ENCODE results near the gene ITSN1. TPM values are rescaled to one million over a fixed set of nuclear protein-coding genes. Genes with fewer than 3 reads are reported as not detected.

The ITSN1 gene
- total and polyA plus RNA-seq, 4 donors: 11.2 to 46.0 (median 19.8) TPM

DNA sequence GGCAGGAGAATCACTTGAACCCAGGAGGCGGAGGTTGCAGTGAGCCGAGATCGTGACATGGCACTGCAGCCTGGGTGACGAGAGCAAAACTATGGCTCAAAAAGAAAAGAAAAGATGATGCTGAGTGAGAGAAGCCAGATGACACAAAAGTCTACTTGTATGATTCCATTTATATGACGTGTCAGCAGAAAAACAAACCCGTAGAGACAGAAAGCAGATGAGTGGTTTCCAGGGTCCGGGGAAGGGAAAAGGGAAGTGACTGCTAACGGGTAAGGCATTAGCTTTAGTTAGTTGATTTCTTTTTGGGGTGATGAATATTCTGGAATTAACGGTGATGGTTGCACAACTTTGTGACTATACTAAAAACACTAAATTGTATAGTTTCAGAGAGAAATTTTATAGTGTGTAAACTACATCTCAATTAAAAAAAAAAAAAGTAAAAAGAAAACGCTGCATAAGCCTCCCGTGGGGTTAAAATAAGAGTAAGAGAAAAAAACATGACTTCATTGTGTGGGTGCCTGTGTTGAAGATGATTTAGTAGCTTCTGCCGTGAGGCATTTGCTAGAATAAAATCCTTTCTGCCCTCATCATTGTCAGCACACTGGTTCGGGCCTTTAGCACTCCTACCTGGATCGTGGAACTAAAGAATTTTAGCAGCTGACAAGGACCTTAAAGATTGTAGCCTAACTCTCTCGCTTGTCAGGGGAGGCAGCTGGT lies 298.0 kb downstream of the ITSN1 start:
- 71 to 79% methylated on average over 15 of the region's 15 CpGs for WGBS, 2 donors
- Histone ChIP-seq H3K27ac (ENCODE audit: low read depth in 1 of 2, low read length in 1 of 2) (no peak overlapping the region), H3K4me3 (no peak overlapping the region), H3K36me3 (ENCODE audit: control insufficient read depth in 4 of 4, insufficient read depth in 4 of 4, low read length in 4 of 4) (no peaks in the 10 kb centered on the region), H3K9ac (ENCODE audit: insufficient read depth in 1 of 2, low read length in 2 of 2) (no peak overlapping the region), H3K4me1 (ENCODE audit: control insufficient read depth in 5 of 5, insufficient read depth in 5 of 5, low read length in 5 of 5) (peaks cover 0 to 6% (median 0%) of the 10 kb centered on the region in 5 donors), H3K9me3 (ENCODE audit: control insufficient read depth in 4 of 4, insufficient read depth in 3 of 4, low read length in 3 of 4) (peaks cover 0 to 4% (median 0%) of the 10 kb centered on the region in 4 donors), H3K27me3 (ENCODE audit: control insufficient read depth in 3 of 3, insufficient read depth in 3 of 3, low read length in 2 of 3) (no peaks in the 10 kb centered on the region)
- DNase-seq (no peak), ATAC-seq (ENCODE audit: insufficient read depth, low FRiP score) (no peak)
- TF ChIP-seq CTCF (IDR thresholded peaks at IDR 0.05; ENCODE audit: control extremely low read depth, extremely low read depth): no peak

- Histone ChIP-seq H3K36me3 (ENCODE audit: control insufficient read depth in 4 of 4, insufficient read depth in 4 of 4, low read length in 4 of 4) (no peaks in the 10 kb centered on the region), H3K4me3 (no peak overlapping the region), H3K9me3 (ENCODE audit: control insufficient read depth in 4 of 4, insufficient read depth in 3 of 4, low read length in 3 of 4) (peaks cover 0 to 4% (median 0%) of the 10 kb centered on the region in 4 donors), H3K4me1 (ENCODE audit: control insufficient read depth in 5 of 5, insufficient read depth in 5 of 5, low read length in 5 of 5) (peaks cover 0 to 6% (median 0%) of the 10 kb centered on the region in 5 donors), H3K27me3 (ENCODE audit: control insufficient read depth in 3 of 3, insufficient read depth in 3 of 3, low read length in 2 of 3) (no peaks in the 10 kb centered on the region), H3K9ac (ENCODE audit: insufficient read depth in 1 of 2, low read length in 2 of 2) (no peak overlapping the region), H3K27ac (ENCODE audit: low read depth in 1 of 2, low read length in 1 of 2) (peak overlapping the region in 1 of 2 donors; percentile 68)
- DNase-seq: no peak
- no peak for TF ChIP-seq CTCF (IDR thresholded peaks at IDR 0.05; ENCODE audit: control extremely low read depth, extremely low read depth)
- WGBS, 2 donors: 78 to 87% methylated on average over 5 of the region's 5 CpGs
- no peak for ATAC-seq (ENCODE audit: insufficient read depth, low FRiP score)
These were observed 298.6 kb downstream of the ITSN1 start for GRCh38 chr21:33940881-33941245.

DNA sequence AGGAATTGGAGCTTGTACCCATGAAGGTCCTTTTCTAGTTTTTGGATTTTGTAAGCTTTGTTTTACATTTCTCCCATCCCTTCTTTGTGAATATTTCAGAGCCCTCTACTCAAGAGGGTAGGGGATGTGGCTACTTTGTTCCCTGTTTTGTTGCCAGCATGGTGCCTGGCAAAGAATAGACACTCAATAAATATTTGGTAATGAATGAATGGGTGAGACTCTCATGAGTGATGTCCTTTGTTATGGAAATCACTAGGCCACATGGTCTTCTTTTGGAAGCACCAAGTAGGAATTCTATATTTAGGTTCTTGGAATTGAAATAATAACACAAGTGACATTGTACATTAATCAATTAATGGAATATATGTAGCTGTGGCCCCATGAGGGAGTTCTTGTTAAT lies 300.1 kb downstream of the ITSN1 start:
- no peaks in the 10 kb centered on the region for H3K27me3 ChIP-seq (ENCODE audit: control insufficient read depth in 3 of 3, insufficient read depth in 3 of 3, low read length in 2 of 3)
- TF ChIP-seq CTCF (IDR thresholded peaks at IDR 0.05; ENCODE audit: control extremely low read depth, extremely low read depth): no peak
- H3K4me1 ChIP-seq (ENCODE audit: control insufficient read depth in 5 of 5, insufficient read depth in 5 of 5, low read length in 5 of 5): peaks cover 0 to 5% (median 0%) of the 10 kb centered on the region in 5 donors
- ATAC-seq (ENCODE audit: insufficient read depth, low FRiP score) (no peak), DNase-seq (no peak)
- no peak overlapping the region for H3K4me3 ChIP-seq
- no peak overlapping the region for H3K9ac ChIP-seq (ENCODE audit: insufficient read depth in 1 of 2, low read length in 2 of 2)
- H3K27ac ChIP-seq (ENCODE audit: low read depth in 1 of 2, low read length in 1 of 2): no peak overlapping the region
- H3K9me3 ChIP-seq (ENCODE audit: control insufficient read depth in 4 of 4, insufficient read depth in 3 of 4, low read length in 3 of 4): peaks cover 0 to 4% (median 0%) of the 10 kb centered on the region in 4 donors
- H3K36me3 ChIP-seq (ENCODE audit: control insufficient read depth in 4 of 4, insufficient read depth in 4 of 4, low read length in 4 of 4): no peaks in the 10 kb centered on the region

All from lung (tissue), 12 donors.